Lower leg skin (tissue), 3 donors: Measurements from ENCODE around the gene DLG2.

Experiments
- CTCF ChIP-seq, 3 donors: fragments of 450-650 bp; IDR thresholded peaks; one replicate each; pipeline ENCODE4 v1.5.1; 2016; ENCODE audit warnings: antibody characterized with exemption in 3 of 3, mild to moderate bottlenecking in 3 of 3, moderate library complexity in 2 of 3
- POLR2A ChIP-seq, 2 donors: fragments of 450-650 bp; IDR thresholded peaks; one replicate each; pipeline ENCODE4 v1.6.1; 2016 to 2017; ENCODE audit warnings: antibody characterized with exemption in 2 of 2, mild to moderate bottlenecking in 1 of 2, moderate library complexity in 1 of 2

- TF ChIP-seq POLR2A (IDR thresholded peaks at IDR 0.05), result no peak
- no peak for TF ChIP-seq CTCF (IDR thresholded peaks at IDR 0.05)
Measured at GRCh38 chr11:83921447-83922192, 1705.5 kb downstream of the DLG2 start.
